Stimulated activated CD4-positive, alpha-beta T cell treated with anti-CD3 and anti-CD28 coated beads, Interleukin-1b, Interleukin-23, amount 100 ng/mL, for 1 hour (primary cell): ENCODE results near the gene ASIC2.

Experiments used
- DNase-seq, 2 donors: peaks; one replicate each; pipeline ENCODE4 v3.0.0-alpha.2; 2020; ENCODE audit warnings: low read depth in 2 of 2

The ASIC2 gene

DNA sequence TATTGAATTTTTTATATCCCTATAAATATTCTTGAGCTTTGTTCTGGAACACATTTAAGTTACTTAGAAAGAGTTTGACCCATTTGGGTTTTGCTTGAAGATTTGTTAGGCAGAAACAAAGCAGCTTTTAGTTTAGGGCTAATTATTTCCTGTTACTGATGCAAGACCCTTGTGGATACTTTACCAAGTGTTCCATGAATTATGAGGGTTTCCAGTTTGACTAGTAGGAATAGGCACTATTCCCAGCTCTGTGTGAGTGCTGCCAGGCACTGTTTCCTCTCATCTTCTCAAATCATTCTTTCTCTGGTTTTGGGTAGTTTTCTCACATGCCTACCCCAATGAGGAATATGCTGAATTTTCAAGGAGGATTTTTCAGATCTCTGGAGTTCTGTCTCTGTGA lies 221.4 kb downstream of the ASIC2 start:
- DNase-seq = no peak

DNA sequence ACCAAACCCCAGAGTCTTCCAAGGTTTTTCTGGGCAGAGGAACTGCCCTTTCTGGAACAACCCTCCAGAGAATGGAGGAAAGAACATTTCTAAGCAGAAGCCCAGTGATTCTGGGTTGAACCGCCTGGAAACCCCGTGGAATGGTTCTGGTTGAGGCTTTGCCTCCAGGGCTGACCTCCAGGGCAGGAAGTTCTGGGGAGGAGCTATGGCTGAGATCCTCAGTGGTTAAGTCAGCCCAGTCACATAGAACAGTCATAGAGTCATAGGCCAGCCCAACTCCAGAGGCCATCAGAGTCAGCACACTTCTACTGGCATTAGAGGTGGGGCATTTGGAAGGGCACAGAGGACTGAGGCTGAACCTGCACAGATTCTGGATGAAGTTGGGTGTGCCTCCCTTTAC lies 235.5 kb downstream of the ASIC2 start:
- DNase-seq = no peak

DNA sequence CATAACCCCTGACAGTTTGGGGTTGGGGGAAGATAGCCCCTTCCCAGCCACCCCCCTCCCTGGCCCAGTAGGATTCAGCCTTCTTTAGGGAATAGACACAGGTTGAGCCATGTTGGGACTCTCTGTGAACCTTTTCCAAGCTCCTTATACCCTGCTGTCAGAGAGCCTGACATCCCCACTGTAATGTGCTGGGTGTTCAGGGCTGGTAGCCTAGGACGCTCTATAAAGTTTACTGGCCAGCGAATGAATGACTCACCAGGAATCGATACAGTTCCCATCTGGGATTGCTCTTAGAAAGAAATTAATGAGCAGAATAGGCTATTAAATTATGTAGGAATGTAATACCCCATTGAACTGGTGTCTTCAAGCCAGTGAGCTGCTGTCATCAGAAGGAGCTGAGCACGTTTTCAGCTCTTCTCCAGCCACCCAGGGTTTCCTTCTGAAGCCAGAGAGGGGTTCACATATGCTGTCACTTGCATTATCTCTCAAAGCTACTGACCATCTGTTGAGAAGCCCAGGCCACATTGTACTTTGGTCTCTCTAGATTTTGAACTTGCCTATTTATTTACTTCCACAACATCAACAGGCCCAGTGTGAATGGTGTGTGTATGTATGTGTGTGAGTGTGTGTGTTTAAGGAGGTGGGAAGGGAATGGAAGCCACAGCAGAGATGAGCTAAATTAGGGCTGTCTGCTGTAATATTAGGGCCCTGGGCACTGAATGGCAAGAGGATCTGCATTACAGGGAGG lies 236.5 kb downstream of the ASIC2 start:
- no peak for DNase-seq

DNA sequence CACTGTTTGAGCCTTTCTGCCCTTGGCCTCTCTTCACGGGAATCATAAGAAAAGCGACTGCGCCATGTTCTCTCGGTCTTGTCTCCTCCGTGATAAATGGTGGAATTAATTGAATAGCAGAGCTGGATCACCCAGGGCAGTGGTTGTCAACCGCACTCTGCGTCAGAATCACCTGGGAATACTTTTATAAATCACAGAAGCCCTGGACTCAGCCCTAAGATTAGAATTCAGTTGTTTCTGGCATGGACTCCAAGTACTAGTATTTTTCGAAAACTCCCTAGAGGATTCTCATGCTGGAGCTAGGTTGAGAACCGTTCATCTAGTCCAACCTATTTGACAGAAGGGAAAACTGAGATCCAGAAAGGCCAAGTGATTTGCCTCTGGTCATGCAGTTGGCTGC lies 237.3 kb downstream of the ASIC2 start:
- no peak for DNase-seq

DNA sequence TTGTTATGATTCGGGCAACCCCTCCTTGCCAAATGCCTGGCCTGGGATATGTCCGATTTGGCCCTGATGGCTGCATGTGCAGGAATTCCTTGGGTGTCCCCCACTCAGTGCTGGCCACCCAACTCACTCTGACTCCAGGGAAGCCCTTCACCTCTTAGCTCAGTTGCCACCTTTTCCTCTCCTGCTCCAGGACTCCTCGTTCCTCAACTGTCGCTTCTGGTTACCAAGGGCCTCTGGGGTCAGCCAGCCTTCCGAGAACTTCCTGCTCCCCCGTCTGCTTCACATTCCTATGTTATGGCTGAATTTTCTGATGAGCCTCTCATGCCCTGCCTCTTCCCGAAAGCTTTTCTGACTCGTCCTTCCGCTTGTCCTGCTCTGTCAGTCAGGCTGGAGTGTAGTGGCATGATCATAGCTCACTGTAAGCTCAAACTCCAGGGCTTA lies 237.9 kb downstream of the ASIC2 start:
- DNase-seq = no peak

DNA sequence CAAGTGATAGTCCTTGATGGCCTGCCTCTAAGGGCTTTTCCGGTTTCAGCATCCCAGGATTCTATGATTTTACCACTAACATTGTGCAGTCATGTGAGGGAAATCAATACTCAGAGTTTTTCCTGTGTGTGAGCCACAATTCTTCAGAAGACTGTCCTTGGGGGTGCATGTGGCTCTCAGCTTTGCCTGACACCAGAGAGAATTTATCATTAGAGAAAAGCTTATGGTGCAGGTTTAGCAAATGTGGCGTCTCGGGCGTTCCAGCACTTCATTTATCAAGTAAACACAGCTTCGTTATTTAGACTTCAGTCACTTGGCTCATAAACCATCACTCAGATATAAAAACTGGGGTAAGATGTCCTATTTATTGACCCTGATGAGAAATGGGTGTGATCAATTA lies 238.7 kb downstream of the ASIC2 start:
- DNase-seq = no peak

DNA sequence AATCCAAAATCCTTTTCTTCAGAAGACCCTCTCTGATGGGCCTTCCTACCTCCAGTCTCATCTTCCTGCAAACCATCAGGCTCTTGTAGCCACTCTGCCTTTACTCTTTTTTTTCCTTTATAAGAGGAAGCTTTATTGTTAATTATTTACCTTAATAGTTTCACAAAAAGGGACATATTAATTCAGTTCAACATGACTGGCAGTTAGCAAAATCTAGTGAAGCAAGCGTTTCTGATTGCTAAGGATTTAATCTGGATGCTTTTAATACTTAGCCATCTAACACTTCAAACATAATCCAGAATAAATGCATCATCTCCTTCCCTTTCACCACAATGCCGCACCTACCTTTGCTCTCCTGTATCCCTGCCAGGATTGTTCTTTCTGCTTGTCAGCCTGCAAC lies 239.4 kb downstream of the ASIC2 start:
- no peak for DNase-seq

DNA sequence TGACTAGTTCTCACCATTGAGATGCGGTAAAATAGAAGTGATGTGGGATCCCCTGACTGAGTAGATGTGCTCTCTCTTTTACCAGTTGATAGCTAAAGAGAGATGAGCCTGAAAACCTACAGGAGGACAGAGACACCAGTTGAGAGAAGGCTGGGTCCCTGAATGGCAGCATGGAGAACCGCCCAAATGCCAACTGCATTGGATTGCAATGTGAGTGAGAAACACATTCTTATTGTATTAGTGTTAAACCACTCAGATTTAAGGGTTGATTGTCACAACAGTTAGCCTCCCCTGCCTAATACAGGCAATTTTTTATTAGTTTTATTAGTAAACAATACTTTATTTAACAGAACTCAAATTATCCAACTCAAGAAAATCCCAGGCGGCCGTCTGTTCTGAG lies 240.2 kb downstream of the ASIC2 start:
- DNase-seq = no peak

DNA sequence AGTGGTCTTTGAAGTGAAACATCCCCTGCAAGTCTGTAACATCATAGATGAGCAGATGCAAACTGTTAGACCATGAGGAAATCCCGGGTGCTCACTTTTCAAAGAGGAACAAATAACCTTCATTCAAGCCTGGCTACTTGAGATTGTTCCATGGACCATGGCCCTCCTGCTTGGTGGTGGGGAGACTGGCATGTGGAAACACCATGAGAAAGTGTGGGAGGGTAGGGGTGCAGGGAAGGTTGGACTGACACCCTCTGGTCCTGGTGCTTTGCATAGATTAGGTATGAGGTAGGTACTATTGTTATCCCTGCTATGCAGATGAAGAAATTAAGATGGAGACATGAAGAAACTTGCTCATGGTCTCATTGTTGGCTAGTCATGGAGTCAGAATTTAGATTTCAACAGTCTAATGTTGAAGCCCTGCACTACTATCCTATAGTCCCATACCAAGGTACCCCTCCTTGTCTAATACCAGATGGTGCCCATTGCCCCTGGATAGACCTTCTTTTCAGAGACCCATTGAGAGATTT lies 242.4 kb downstream of the ASIC2 start:
- no peak for DNase-seq

DNA sequence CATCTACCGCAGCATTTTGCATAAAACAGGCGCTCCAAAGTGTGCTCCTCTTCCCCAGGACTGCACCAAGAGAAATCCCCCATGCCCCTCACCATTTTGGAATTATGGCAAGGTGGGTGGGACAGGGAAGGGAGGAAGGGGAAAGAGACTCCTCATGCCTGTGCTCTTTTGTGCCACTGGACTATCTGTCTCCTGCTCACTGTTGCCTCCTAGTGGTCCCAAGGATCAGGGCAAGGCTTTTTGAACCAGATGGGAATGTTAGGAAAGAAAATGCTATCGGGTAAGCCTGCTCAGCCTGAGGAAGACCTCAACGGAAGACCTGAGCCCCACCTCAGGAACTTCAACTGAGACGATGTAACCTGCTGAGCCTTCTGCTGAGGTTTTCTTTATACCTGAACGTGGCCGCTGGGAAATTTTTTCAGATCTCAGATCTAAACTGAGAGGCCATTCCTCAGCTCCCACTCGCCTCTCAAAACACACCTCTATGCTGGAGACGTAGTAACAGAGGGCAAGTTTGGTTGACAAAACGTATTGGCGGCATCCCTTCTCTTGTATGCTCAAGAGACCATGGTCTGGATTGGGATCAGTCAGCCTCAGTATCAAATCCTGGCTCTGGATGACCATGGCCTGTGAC lies 243.2 kb downstream of the ASIC2 start:
- peak in 1 of 2 donors; percentile 17 for DNase-seq

DNA sequence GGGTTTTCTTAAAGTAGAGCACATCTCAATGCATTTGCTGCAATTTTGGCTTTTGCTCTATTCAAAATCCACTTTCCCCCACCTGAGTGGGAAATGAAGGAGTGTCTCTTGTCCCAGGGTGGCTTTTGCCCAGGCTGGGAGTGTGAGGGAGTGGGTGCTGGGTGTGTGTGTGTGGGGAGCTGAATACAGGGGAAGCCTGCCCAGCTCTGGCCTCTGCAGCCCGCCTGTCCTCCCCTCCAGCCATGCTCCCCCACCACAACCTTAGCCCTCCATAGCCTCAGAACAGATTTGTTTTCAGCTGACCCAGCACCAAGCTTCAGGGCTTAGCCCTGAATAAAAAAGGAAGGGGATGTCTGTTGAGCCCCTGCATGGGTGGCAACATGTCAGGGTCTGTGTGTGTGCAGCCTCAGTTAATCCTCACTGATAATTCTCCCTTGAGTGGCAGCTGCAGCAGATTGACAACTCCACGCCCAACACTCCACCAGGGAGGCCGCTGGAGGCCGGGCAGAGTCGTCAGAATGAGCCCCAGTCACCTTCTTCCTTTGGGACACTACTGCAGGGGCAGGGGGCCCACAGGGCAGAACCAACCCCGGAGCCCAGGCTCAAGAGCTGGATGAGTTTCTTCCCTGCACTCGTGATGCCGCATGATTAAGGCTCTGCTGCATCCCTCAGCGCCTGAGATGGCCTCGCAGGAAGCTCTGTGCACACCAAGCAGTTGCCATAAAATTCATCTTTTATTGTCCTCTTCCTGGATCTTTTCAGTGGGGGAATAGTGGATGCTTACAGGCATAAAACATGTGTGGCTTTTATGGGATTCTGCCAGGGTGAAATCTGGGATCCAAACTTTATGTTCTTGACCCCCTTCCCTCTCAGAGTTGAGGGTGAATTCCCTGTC lies 246.5 kb downstream of the ASIC2 start:
- no peak for DNase-seq

DNA sequence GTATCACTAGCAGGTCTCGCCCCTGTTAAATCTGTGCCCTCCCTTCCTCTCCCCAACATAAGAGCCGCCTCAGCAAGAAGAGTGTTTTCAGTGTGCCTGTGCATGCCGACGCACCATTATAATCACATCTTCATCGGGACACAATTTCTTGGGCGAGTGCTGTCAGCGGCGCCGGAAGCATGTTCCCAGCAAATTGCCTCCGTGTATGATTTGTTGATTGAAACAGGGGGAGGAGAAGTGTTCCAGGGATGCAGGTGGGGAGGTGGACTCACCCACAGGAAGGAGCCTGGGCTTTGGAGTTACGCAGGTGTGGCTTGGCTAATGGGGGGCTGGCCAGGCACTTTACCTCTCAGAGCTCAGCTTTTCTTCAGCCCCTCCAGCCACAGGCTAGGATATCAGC lies 247.9 kb downstream of the ASIC2 start:
- no peak for DNase-seq

DNA sequence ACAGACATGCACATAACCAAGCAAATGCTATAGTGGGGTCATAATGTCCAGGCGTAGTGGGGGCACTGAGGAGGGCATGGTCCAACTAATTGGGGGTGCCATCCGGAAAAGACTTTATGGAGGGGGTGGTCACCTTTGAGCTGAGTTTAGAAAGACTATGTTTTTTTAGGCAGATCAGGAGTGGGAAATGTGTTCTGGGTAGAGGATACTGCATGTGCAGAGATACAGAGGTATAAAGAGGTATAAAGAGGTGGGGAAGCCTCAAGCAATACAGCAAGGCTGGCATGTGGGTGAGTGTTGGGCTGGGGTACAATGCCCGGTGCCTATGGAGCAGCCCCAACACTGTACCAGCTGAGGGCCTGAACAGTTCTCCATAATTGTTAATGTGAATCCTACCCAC lies 248.3 kb downstream of the ASIC2 start:
- DNase-seq = no peak

DNA sequence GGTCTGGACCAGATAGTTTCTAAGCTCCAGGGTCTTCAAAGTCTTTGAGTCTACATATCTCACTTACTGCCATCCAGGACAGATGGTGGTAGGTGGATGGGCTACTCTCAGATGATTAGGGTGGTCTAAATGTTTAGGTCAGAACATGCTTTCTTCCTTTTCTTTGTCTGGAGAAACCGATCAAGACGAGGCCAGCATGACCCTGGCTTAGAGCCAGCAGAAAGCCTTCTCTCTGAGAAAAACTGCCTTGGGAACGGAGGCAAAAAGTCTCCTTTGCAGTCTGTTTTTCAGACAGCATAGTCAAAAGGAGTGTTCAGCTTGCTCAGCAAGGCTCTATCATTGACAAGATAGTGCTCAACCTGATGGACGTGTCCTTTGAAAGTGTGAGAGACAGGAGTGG lies 252.6 kb downstream of the ASIC2 start:
- no peak for DNase-seq

DNA sequence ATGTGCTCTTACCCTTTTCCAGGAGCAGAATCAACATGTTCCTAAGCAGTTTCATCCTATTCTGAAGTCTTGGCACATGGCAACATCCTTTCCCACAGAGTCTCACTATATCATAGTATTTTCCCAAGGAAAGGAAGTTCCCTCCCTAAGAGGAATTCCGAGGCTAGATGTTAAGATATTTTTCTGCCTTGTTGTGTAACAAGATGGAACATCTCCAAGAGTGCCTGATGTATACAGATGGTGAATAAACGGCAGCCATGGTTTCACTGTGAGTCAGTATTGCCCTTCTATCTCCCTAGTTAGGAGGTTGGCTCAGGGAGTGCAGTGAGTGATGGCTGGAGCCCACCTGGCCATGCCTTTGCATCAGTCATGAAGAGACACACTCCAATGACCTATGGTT lies 253.2 kb downstream of the ASIC2 start:
- DNase-seq = no peak

DNA sequence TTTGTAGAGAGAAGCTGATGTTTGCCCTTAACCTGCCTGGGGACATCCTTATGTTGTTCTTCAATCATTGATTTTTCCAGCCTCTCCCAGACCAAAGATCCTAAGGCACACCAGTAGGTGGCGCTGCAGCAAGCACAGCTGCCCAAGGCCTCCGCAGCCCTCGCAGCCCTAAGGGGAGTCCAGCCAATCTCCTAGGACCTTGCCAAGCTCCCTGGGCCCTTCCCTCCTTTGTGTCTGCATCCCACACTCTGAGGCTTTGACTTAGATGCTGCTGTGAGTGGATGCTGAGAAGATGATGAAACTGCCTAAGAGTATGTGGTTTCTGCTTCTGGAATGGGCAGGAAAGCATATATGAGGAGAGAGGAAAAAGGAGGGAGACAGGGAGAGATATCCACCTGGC lies 254.4 kb downstream of the ASIC2 start:
- DNase-seq = no peak

DNA sequence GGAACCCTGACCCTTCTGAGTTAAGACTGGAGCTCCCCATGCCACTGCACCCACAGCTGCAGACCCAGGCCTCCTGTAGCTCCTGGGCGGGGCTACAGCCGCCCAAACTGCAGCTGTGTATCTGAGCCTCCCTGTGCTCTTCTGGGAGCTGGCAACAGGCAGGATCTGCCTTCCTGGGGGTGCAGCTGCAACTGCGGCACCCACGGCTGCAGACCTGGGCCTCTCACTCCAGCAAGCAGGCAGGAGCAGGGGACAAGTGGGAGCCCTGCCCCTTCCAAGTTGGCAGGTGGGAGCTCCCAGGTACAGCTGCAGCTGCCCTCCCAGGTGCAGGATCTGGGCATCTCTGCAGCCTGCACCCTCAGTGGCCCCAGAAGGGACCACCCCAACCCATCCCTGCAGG lies 259.9 kb downstream of the ASIC2 start:
- no peak for DNase-seq

DNA sequence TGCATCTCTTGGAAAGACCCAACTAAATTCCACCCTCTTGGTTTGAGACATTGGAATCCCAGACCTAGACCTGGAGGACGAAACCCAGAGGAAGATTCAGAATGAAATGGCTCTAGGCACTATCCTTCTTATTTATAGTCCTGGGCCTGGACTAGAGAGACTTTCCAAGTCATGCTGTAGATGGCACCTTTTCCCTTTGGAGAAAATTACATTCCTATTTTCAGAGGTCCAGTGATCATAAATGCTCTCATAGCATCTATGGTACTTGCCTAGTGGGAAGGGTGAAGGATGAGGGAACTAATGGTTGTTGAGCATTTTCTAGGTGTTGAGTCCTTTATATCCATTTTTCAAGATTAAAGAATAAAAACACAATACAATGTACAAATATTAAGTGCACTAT lies 264.3 kb downstream of the ASIC2 start:
- no peak for DNase-seq

DNA sequence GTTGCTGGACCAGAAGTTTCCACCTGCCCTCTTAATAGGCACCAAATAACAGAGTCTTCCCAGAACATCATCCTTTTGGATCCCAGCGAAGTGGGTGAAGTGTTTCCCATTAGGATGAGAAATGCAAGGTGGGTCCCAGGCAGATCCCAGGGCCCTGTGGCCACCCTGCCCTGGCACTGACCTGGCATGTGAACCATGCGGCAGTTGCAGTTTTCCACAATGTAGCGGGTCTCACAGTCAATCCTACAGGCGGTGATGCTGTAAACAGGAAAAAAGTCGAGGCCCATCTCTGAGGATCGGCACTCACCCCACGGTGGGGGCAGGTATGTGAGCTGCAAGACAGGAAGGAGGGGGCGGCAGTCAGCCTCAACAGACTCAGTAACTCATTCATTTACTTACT lies 265.0 kb downstream of the ASIC2 start:
- no peak for DNase-seq

DNA sequence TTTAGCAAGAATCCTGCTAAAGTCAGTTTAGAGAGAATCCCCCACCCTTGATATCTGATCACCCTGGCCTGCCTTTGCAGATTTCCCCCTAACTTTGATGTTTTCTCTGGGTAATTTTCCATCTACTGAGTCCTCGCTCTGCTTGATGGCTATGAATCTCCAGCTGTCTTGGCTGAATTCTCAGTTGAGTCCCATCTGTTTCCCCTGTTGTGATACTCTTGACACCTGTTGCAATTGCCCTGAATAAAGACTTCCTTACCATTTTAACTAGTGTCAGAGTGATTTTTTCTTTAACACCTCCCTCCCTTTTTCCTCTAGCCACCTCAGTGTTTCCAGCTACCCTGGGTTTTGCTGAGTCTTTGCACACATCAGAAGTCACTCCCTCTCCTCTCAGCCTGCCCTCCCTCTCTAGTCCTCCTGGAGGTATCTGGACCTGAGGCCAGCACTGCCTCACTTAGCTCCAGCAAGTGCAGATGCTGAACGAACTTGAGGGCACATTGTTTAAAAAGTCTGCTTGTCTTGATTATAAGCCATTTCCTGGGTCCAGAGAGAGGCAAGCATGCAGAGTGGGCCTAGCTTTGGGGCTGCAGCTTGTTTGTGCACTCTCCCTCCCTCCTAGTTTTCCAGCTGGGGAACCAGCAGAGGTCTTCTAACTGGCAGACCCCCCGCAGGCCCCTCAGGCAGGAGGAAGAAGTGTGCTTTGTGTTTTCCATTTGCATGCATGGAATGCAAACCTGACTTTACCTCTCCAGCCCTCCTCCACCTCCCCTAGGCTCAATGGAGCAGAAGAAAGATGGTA lies 268.2 kb downstream of the ASIC2 start:
- DNase-seq = no peak

DNA sequence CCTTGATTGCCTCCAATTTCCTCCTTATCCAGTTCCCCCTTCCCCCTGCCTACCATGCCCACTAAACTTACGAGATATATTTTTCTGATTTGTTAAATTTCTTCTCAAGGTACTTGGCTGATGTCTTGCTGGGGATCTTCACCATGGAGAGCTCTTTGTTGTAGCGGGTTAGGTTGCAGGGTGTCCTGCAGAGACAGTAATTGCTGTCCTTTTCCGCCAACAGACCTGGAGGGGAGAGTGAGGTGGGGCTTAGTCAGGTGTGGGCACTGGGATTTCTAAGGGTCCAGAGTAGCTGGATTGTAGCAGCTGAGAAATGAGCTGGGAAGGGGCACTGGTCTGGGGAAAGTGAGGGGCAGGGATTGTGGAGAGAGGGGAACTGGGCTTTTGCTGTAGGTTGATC lies 269.3 kb downstream of the ASIC2 start:
- no peak for DNase-seq
